Right renal cortex interstitium (tissue), 3 donors: ENCODE measurements around the gene YAF2. TPM values are rescaled to one million over a fixed set of nuclear protein-coding genes. Genes with fewer than 3 reads are reported as not detected.
"Not testable (repeated sequence)": the region's sequence is repeated elsewhere in the genome, so short reads cannot be mapped to it uniquely, and the experiment has no call there.

Experiments used
- DNase-seq, 3 donors: peaks; one replicate each; pipeline ENCODE4 v3.0.0-alpha.2; 2013; ENCODE audit warnings: low read depth in 3 of 3, low spot score in 2 of 3
- polyA plus RNA-seq, 3 donors: library from polyadenylated mRNA; unstranded; fragments of 120-200 nt; gene quantifications; one replicate each; pipeline ENCODE4 v1.2.1, GENCODE V29; 2013; ENCODE audit not compliant: insufficient read length in 3 of 3

The YAF2 gene
- polyA plus RNA-seq, 3 donors: 25.7 to 31.9 (median 28.2) TPM

DNA sequence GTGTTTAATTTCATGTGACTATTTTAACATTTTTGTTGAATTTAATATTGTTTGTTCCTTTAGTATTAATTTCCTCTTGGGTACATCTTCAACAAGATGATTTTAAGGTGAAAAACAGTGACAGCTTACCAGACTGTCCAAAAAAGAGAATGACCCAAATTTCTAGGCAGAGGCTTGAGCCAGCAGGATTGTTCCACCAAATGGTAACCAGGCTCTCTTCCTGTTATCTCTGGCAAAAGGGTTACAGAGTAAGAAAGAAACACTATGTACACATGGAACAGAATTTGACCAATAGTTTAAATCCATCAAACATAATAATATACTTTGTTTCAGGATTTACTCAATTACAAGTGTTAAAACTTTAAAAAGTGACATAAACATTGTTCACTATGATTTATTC is 39.0 kb downstream of the YAF2 start:
- DNase-seq: no peak

DNA sequence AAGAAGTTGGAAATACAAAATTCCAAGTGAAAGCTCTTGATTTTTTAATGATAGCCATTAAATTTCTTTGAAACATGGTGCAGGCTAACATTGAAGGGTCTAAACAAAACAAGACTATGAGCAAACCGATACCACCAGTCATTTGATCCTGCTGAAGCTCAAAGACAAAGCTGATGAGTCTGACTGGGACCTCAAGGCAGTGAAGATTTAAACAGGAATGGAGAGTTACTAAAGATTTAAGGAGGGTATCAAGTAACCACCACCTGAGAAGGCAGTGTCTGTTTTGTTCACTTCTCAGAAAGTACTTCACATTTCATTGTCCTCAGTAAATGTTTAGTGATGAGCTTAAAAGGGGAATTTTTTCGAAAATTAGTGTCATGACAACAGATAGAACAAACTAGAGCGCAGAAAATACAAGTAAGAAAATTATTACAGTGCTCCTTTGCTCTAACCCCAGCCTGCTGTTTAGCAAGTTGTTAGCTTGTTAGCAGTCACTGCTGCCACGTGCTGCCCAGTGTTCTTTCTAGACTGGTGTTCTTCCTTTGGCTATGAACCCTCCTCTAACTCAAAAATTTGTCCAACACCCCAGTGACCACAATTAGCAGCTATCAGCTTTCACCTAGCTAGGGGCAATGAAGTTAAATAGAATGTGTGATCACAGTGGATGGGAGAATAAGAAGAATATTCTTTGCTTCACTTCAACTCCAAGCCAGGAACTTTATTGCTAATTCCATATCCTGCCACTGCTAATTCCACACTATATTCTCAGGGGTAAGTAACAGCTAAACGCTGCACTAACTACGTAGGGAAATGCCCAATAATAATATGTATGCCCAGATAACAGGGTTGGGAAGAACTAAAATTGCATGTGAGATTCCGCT is 41.1 kb downstream of the YAF2 start:
- peak; percentile 12 to 47 (median 27) for DNase-seq

DNA sequence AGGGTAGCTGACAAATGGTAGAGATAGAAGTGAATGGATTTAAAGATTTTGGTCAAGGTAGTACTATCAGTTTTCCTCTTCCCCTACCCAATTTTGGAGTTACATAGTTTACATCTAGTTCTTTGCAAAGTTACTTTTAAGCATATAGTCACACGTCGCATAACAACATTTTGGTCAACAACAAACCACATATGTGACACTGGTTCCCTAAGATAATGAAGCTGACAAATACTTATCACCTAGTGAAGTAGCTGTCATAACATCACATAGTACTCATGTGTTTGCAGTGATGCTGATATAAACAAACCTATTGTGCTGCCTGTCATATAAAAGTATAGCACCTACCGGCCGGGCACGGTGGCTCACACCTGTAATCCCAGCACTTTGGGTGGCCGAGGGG is 45.4 kb downstream of the YAF2 start:
- DNase-seq: no peak

DNA sequence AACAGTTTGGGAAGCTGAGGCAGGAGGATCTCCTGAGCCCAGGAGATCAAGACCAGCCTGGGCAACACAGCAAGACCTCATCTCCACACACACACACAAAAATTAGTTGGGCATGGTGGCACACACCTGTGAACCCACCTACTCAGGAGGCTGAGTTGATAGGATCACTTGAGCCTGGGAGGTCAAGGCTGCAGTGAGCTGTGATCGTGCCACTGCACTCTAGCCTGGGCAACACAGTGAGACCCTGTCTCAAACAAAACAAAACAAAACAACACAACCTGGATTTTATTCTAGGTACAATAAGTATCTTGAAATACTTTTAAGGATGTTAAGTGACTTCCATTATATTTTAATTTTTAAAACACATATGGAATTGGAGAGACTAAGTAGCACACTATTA is 45.8 kb downstream of the YAF2 start:
- DNase-seq: no peak

DNA sequence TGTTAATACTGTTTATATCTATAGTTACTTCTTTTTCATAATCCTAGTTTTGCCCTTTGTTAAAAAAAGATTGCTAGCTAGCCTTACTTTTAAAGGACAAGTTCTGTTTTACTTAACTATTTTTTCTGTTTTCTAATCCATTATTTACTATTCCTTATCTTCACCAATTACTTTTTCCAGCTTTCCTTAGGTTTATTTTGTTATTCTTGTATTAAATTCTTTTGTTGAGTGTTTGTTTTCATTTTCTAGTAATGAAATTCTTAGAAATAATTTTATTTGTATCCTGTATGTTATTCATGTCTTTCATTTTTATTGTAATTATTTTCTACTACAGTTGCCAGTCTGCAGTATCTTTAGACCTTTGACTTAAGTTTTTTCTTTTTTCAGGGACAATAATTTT is 47.7 kb downstream of the YAF2 start:
- DNase-seq: no peak

DNA sequence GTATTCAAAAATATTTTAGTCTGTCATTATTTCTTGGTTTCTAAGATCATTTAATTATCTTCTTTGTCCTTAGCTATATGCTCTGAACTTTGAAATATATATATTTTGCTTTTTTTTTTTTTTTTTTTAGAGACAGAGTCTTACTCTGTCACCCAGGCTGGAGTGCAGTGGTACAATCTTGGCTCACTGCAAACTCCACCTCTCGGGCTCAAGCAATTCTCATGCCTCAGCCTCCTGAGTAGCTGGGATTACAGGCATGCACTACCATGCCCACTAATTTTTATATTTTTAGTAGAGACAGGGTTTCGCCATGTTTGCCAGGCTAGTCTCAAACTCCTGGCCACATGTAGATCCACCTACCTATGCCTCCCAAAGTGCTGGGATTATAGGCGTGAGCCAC is 49.8 kb downstream of the YAF2 start:
- DNase-seq: not testable (repeated sequence)

DNA sequence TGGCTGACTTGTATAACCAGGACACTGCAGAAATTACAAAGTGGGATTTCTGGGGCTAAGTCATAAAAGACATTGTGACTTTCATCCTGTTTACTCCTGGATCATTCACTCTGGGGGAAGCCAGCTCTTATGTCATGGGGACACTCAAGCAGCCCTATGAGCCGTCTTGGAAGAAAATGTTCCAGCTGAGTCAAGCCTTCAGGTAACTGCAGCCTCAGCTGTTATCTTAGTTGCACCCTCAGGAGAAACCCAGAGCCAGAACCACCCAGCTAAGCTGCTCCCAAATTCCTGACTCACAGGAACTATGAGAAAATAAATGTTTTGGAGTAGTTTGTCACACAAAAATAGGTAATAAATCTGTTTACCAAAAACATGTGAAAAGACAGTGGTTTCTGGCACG is 50.2 kb downstream of the YAF2 start:
- no peak for DNase-seq

DNA sequence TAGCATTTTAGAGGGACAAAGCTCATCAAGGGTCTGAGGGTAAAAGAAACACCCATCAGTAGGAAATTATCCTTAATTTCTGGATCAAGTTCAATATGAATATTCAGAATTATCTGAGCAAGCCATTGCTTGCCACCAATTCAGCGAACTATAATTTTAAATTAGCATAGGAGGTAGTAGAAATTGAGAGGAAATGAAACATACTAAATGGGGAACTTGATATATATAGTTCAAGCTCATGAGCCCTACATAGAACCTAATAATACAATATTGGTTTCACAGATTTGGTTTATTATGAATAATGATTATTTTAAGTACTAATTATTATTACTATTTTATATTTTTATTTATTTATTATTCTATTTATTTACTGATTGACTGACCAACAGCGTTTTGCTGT is 51.3 kb downstream of the YAF2 start:
- DNase-seq: no peak

DNA sequence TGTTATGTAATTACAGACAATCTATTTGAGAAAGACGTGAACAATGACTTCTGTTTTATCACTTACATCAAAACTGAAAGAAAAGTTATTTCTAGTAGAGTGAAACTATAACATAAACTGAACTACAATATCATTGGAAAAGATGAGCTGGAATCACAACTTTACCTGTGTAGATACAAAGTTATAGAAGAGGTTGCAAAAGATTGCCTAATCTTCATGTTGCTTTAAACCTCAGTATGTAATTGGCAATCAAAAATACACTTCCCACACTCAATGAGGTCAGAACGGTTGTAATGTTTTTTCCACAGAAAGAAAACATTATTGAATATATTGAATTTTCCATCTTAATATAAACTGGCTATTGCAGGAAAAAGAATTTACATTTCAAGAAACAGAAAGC is 55.7 kb downstream of the YAF2 start:
- DNase-seq: no peak

DNA sequence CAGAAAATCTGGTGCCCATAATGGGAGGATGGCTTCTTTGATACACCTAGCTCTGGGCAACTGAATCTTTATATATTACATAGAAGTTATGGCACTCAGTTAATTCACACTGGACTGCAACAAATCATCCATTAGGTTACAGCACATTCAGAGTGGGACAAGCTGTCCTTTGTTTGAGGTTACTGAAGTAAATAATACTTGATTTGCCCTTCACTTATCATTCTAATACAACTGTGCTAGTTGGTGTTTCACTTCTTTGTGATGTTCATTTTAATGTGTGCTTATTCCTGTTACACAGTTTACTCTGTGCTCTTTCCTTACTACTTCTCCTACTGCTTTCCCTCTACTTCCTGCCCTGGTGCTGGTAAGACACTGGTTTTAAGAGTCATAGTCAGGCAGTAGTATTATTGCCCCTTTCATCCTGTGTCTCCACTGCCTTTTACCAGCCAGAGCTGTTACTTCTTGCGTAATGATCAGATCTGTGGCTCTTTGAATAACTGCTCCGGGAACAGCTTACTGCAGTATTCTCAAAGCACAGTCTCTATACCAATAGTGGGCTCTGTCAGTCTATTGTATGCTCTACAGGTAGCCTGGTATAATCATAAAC is 57.0 kb downstream of the YAF2 start:
- DNase-seq: no peak

DNA sequence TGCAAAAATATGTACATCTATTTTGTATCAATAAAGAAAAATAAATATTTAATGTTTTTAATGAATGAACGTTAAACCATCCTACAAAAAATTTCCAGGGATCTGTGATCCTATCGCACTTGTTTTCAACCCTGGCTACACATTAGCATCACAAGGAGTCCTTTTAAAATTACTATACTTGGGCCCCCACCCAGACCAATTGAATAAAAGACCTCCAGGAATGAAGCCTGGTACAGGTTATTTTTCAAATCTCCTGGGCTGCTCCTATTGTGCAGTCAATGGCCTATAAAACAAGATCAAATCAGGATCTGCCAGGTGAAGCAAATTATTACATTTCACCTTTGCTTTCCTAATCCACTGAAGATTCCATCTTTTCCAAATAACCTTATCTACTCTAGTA is 59.9 kb downstream of the YAF2 start:
- DNase-seq: no peak

DNA sequence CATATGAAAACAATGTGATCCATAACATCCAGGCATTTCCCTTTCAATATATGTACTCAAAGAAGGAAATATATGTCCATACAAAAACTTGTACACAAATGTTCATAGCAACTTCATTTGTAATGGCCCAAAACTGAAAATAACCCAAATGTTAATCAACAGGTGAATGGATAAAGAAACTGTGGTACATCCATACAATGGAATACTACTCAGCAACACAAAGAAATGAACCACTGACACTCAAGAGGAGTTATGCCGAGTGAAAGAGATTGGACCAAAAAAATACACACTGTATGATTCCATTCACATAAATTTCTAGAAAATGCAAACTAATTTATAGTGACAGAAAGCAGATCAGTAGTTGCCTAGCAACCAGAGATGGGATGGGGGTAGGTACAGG is 63.1 kb downstream of the YAF2 start:
- no peak for DNase-seq

DNA sequence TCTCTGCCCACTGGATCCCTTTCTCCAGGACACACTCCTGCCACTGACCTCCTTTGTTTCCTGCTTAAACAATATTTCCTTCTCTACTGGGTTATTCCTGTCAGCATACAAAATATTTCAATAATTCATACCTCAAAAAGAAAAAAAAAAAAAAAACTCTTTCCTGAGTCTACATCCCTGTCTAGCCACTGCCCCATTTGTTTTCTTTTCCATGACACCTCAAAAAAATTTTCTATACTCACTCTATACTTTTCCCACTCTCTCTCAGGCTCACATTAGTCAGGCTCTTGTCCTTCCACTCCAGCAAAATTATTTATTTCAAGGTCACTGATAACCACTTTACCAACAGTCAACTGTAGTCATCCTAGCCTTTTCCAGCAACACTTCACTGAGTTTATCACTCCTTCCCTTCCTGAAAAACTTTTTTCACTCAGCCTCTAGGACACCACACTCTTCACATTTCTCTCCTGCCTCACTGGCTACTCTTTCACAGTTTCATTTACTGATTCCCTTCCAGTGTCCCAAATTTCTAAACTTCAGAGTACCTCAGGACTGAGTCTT is 64.0 kb downstream of the YAF2 start:
- no peak for DNase-seq

DNA sequence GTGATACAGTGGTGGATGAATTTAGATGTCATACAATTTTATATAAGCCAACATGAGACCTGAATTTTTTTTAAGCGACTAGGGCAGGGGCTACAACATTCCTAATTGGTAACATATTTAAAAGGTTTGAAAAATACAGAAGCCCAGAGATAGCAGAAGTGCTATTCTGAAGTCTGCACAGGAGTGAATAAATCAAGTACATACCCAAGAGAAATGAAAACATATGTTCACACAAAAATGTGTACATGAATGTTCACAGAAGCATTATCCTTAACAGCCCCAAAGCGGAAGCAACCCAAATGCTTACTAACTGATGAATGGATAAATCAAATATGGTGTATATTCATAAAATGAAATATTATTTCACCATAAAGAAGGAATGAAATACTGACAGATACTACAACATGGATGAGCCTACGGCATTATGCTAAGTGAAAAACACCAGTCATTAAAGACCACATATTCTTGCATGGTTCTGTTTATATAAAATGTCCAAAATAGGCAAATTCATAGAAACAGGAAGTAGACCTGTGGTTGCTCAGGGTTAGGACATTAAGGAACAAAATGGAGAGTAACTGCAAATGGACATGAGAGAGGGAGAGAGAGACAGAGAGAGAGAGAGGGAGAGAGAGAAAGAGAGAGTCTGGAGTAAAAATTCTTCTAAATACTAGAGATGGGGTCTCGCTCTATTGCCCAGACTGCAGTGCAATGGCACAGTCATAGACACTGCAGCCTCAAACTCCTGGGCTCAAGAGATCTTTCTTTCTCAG is 65.4 kb downstream of the YAF2 start:
- no peak for DNase-seq

DNA sequence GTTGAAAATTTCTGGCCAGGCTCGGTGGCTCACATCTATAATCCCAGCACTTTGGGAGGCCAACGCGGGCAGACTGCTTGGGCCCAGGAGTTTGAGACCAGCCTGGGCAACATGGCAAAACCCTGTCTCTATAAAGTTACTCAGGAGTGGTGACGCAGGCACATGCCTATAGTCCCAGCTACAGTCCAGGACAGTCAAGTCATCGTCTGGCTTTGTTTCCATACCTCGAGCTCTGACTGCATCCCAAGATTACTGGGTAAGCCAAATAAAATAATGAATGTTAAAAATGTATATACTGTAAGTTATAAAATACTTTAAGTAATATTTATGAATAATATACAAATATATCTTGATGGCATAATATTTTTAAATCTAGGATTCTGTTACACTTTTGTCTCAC is 70.3 kb downstream of the YAF2 start:
- DNase-seq: no peak

DNA sequence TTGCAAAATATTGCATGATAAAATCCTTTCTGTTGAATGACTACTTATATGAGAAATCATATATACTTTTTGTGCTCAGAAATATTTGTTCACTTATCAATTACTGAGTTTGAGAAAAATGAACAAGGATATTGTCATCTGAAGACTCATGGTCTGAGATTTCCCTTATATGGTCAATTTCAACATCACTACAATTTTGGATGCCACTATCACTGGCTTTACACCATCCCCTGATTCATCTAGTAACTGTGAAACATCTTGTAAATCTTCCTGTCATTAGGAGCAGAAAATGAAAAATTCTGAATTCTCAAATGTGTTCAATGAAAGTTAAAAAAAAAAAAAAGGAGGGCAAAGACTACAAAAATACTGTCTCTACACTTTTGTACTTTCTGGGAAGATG is 71.5 kb downstream of the YAF2 start:
- no peak for DNase-seq

DNA sequence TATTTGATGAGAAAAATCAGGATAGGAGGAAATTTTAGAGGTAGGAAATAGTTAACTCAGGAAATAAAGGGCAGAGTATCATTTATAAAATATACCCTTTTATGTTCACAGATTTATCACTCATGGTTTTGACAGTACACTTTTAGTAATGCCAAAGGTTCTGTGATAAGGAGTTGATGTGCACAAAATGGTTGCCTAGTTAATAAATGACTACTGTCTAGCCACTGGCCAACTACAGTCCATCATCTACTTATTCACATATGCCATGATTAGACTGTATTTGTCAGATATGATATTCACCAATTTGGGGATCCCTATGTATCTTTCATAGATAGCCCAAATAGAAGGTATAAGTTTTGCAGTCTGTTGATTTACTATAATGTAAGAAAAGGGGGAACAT is 74.1 kb downstream of the YAF2 start:
- DNase-seq: no peak

DNA sequence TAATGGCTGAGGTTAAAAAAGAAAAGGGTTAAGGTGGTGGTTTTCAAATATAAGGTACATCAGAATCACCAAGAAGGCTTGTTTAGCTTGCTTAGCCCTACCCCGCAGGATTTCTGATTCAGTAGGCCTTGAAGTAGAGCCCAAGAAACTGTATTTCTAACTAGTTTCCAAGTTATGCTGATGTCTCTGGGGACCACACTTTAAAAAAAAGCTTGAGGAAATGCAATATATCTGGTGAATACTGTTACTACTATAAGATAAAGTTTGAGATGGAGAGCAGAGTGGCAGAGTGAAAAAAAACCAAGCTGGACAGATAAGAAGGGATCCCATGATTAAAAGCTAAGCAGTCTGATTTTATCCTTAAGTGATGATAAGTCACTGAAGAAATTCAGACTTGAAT is 75.1 kb downstream of the YAF2 start:
- no peak for DNase-seq

DNA sequence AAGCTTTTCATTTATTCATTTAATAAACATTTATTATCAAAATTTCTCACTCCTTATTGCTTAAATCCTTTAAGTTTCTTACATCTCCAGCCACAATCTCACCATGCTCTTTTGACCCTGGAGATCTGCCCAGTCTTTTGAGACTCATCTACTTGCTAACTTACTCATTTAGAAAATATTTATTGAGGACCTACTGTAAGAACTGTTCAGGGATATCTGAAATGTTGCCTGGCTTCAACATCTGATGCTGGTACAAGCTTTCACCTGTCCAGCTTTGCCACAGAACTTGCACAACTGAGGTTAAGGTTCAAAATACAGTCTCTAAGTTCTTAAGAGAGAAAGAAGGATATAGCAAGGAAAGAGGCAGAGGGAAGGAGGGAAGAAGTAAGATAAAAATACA is 75.9 kb downstream of the YAF2 start:
- DNase-seq: no peak

DNA sequence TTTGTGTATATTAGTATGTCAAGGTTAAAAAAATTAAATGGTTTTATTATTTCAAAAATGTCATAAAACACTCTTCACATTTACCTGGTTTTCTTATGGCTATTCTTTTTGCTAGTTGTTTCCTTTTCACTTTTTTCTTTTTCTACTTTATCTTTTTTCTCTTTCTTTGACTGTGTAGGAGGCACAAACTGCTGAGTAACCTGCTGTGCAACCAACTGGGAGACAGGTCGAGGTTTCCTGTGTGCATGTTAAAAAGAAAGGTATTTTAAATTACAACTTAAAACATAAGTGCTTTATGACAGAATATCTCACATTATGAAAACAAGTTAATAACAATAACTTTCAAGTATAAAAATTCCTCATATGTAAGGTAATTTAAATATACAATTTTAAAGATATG is 76.5 kb downstream of the YAF2 start:
- no peak for DNase-seq

DNA sequence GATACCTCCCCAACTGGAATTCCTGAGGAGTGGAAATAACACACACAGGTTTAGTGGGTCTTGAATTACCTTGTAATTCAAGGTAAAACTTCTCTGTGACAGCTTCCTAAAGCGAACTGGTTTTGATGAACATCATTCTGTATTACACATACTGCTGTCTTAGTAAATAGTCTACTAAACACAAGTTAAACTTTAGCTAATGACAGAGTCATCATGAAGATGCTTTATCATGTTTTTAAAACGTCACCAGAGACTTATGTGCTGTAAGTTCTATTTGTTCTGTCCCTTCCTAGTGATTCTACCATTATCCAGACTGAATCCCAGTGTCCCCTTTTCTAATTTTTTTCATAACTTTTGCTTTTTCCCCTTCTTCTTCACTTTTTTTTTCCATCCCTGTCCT is 81.8 kb downstream of the YAF2 start:
- no peak for DNase-seq
